K562 (cell line): ENCODE results near the gene GRIK1. TPM values are rescaled to one million over a fixed set of nuclear protein-coding genes. Genes with fewer than 3 reads are reported as not detected.
A peak's percentile ranks its signal among the peaks of the same experiment; 100 is the strongest.

ENCODE experiments used
- ATF4 ChIP-seq: fragments of 450-650 bp; formaldehyde crosslinking; IDR thresholded peaks from 2 replicates; pipeline ENCODE4 v1.4.0; 2022; ENCODE audit warnings: mild to moderate bottlenecking, moderate library complexity
- E2F4 ChIP-seq: sonication (generic); formaldehyde crosslinking; IDR thresholded peaks from 2 replicates; pipeline ENCODE4 v1.8.0; 2022; ENCODE audit warnings: mild to moderate bottlenecking, low read depth, missing genetic modification reagents
- EHMT2 ChIP-seq: fragments of 450-650 bp; IDR thresholded peaks from 2 replicates; pipeline ENCODE4 v1.6.1; 2018; ENCODE audit warnings: antibody characterized with exemption
- ELF4 ChIP-seq: fragments of 450-650 bp; formaldehyde crosslinking; IDR thresholded peaks from 2 replicates; pipeline ENCODE4 v1.4.0; 2022; ENCODE audit warnings: missing genetic modification characterization
- ESRRA ChIP-seq: fragments of 450-650 bp; IDR thresholded peaks from 2 replicates; pipeline ENCODE4 v1.6.1; 2014; ENCODE audit warnings: low read depth, mild to moderate bottlenecking, moderate library complexity, borderline replicate concordance
- NFXL1 ChIP-seq: fragments of 450-650 bp; formaldehyde crosslinking; IDR thresholded peaks from 2 replicates; pipeline ENCODE4 v1.4.0; 2021; ENCODE audit warnings: mild to moderate bottlenecking
- PBX2 ChIP-seq, 2 experiments: IDR thresholded peaks in 1 of 2; conservative IDR thresholded peaks in 1 of 2; 2 replicates each; pipeline ENCODE4 v1.6.1; 2016; ENCODE audit warnings: low read depth in 2 of 2, mild to moderate bottlenecking in 1 of 2, missing compliant biosample characterization in 1 of 2, missing genetic modification characterization in 1 of 2, moderate library complexity in 1 of 2
- PRPF4 ChIP-seq: fragments of 200-400 bp; formaldehyde crosslinking; IDR thresholded peaks from one replicate; pipeline ENCODE4 v1.6.1; 2017; ENCODE audit warnings: low read length, low read depth, mild to moderate bottlenecking; ENCODE audit not compliant: insufficient read depth, poor library complexity, severe bottlenecking
- RAD21 ChIP-seq, 2 experiments: fragments of 250-450 bp in 1 of 2; fragments of 450-650 bp in 1 of 2; sonication (Bioruptor Pico) in 1 of 2; formaldehyde crosslinking in 1 of 2; IDR thresholded peaks in 1 of 2; conservative IDR thresholded peaks in 1 of 2; 2 replicates each; pipeline versions ENCODE4 v1.4.0 to v1.8.0; 2020 to 2022; ENCODE audit warnings: mild to moderate bottlenecking in 2 of 2, moderate library complexity in 1 of 2
- RBM17 ChIP-seq: fragments of 200-400 bp; formaldehyde crosslinking; IDR thresholded peaks from 2 replicates; pipeline ENCODE4 v1.6.1; 2017; ENCODE audit warnings: low read depth, mild to moderate bottlenecking, low read length, borderline replicate concordance
- TAF1 ChIP-seq: IDR thresholded peaks from 2 replicates; pipeline ENCODE4 v1.6.1; 2011; ENCODE audit warnings: mild to moderate bottlenecking, low read length, moderate library complexity; ENCODE audit not compliant: insufficient read depth, control insufficient read depth, severe bottlenecking; ENCODE audit errors: extremely low read depth
- ZBTB34 ChIP-seq: fragments of 250-450 bp; sonication (Bioruptor Pico); IDR thresholded peaks from 2 replicates; pipeline ENCODE4 v1.8.0; 2021; ENCODE audit warnings: mild to moderate bottlenecking, moderate library complexity
- ZKSCAN8 ChIP-seq: fragments of 200-800 bp; sonication (Bioruptor generic); IDR thresholded peaks from 2 replicates; pipeline ENCODE4 v1.6.1; 2016; ENCODE audit warnings: missing genetic modification characterization, missing compliant biosample characterization
- ZNF668 ChIP-seq: fragments of 250-450 bp; sonication (Bioruptor Pico); IDR thresholded peaks from 2 replicates; pipeline ENCODE4 v1.8.0; 2022; ENCODE audit warnings: mild to moderate bottlenecking, inconsistent platforms
- polyA plus RNA-seq, 8 experiments: library from polyadenylated mRNA; depleted of rRNA in 4 of 8; stranded (reverse) in 5 of 8; unstranded in 3 of 8; fragments of >200 nt; fragmentation: Nextera tagmentation in 2 of 8; fragmentation: Illumina TruSeq in 1 of 8; extraction: Ambion mirVana in 2 of 8; extraction: Trizol in 1 of 8; gene quantifications; 2 replicates each; pipeline versions ENCODE4 v1.2.1 to v1.2.3, GENCODE V29; 2011 to 2014; ENCODE audit warnings: inconsistent platforms in 1 of 8, missing spikeins in 1 of 8
- total RNA-seq, 7 experiments: library from RNA; depleted of rRNA in 6 of 7; stranded (reverse); fragments of >200 nt in 6 of 7; fragmentation: Illumina TruSeq in 2 of 7; extraction: Trizol in 2 of 7; gene quantifications; 2 replicates each; pipeline versions ENCODE4 v1.2.1 to v1.2.3, GENCODE V29; 2011 to 2021; ENCODE audit warnings: low replicate concordance in 1 of 7
- TF ChIP-seq, protein P1 (sequence below): sonication (generic); formaldehyde crosslinking; IDR thresholded peaks from 2 replicates; pipeline ENCODE4 v1.8.0; 2023; ENCODE audit warnings: missing genetic modification reagents, mild to moderate bottlenecking, borderline replicate concordance

The GRIK1 gene
- total and polyA plus RNA-seq, 9 of the 15 experiments (the other 6 are each of a cell fraction or from before 2014, with no cell fraction given) = 0.17 to 2.8 (median 0.53) TPM

GRCh38 chr21:29643289-29643688 is 296.5 kb downstream of the GRIK1 start (continued):
- TF ChIP-seq RAD21 (CRISPR knock-in tag; conservative IDR thresholded peaks at IDR 0.05 in 1 of 2, IDR thresholded peaks at IDR 0.05 in 1 of 2) (no peak), ESRRA (no peak), E2F4 (no peak), ZNF668 (CRISPR knock-in tag) (peak; percentile 30; the same call in 1 of the 2 replicates), ELF4 (CRISPR knock-in tag) (no peak), ZBTB34 (CRISPR knock-in tag) (0 out of 2 replicates have a peak, but pooled peaks have one; percentile 21), ZKSCAN8 (CRISPR knock-in tag) (0 out of 2 replicates have a peak, but pooled peaks have one; percentile 0), NFXL1 (CRISPR knock-in tag) (no peak), TAF1 (no peak), PBX2 (CRISPR knock-in tag; IDR thresholded peaks at IDR 0.05; ENCODE audit: low read depth) (no peak), PBX2 (tag; conservative IDR thresholded peaks at IDR 0.05; ENCODE audit: low read depth) (no peak), EHMT2 (no peak), ATF4 (CRISPR knock-in tag) (no peak), PRPF4 (no peak), RBM17 (no peak)
- TF ChIP-seq, protein P1, sequence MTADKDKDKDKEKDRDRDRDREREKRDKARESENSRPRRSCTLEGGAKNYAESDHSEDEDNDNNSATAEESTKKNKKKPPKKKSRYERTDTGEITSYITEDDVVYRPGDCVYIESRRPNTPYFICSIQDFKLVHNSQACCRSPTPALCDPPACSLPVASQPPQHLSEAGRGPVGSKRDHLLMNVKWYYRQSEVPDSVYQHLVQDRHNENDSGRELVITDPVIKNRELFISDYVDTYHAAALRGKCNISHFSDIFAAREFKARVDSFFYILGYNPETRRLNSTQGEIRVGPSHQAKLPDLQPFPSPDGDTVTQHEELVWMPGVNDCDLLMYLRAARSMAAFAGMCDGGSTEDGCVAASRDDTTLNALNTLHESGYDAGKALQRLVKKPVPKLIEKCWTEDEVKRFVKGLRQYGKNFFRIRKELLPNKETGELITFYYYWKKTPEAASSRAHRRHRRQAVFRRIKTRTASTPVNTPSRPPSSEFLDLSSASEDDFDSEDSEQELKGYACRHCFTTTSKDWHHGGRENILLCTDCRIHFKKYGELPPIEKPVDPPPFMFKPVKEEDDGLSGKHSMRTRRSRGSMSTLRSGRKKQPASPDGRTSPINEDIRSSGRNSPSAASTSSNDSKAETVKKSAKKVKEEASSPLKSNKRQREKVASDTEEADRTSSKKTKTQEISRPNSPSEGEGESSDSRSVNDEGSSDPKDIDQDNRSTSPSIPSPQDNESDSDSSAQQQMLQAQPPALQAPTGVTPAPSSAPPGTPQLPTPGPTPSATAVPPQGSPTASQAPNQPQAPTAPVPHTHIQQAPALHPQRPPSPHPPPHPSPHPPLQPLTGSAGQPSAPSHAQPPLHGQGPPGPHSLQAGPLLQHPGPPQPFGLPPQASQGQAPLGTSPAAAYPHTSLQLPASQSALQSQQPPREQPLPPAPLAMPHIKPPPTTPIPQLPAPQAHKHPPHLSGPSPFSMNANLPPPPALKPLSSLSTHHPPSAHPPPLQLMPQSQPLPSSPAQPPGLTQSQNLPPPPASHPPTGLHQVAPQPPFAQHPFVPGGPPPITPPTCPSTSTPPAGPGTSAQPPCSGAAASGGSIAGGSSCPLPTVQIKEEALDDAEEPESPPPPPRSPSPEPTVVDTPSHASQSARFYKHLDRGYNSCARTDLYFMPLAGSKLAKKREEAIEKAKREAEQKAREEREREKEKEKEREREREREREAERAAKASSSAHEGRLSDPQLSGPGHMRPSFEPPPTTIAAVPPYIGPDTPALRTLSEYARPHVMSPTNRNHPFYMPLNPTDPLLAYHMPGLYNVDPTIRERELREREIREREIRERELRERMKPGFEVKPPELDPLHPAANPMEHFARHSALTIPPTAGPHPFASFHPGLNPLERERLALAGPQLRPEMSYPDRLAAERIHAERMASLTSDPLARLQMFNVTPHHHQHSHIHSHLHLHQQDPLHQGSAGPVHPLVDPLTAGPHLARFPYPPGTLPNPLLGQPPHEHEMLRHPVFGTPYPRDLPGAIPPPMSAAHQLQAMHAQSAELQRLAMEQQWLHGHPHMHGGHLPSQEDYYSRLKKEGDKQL (CRISPR knock-in tag) = no peak
